22Rv1 (cell line): ENCODE results near the gene TMEM247.

Experiments
- ZFX ChIP-seq: fragments of 450-650 bp; IDR thresholded peaks from 2 replicates; pipeline ENCODE4 v1.6.1; 2017; ENCODE audit warnings: antibody characterized with exemption, borderline replicate concordance
- TF ChIP-seq, protein P1 (sequence below): fragments of 450-650 bp; IDR thresholded peaks from 2 replicates; pipeline ENCODE4 v1.5.1; 2017; ENCODE audit warnings: mild to moderate bottlenecking

DNA sequence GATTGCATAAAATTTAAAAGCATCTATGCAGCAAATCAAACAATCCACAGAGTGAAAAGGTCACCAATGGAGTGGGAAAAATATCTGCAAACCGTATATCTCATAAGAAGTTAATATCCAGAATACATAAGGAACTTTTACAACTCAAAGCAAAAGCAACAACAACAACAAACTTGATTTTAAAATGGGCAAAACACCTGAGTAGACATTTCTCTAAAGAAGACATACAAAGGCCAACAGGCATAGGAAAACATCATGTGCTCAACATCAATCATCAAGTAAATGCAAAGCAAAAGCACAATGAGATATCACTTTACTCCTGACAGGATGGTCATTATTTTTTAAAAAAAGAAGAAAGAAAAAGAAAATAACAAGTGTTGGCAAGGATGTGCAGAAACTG, 38.1 kb downstream of the TMEM247 start:
- TF ChIP-seq, protein P1, sequence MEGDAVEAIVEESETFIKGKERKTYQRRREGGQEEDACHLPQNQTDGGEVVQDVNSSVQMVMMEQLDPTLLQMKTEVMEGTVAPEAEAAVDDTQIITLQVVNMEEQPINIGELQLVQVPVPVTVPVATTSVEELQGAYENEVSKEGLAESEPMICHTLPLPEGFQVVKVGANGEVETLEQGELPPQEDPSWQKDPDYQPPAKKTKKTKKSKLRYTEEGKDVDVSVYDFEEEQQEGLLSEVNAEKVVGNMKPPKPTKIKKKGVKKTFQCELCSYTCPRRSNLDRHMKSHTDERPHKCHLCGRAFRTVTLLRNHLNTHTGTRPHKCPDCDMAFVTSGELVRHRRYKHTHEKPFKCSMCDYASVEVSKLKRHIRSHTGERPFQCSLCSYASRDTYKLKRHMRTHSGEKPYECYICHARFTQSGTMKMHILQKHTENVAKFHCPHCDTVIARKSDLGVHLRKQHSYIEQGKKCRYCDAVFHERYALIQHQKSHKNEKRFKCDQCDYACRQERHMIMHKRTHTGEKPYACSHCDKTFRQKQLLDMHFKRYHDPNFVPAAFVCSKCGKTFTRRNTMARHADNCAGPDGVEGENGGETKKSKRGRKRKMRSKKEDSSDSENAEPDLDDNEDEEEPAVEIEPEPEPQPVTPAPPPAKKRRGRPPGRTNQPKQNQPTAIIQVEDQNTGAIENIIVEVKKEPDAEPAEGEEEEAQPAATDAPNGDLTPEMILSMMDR, result no peak
- TF ChIP-seq ZFX, result no peak
